Measurements from ENCODE around the gene FNDC8.
"Not testable (repeated sequence)": the region's sequence is repeated elsewhere in the genome, so short reads cannot be mapped to it uniquely, and the experiment has no call there.

Gene FNDC8

GRCh38 chr17:35174835-35175334, 53.5 kb downstream of the FNDC8 start:
- DNase-seq, result no peak

- DNase-seq, result no peak
These were observed 54.4 kb downstream of the FNDC8 start for GRCh38 chr17:35175638-35176415.

- no peak for DNase-seq
These were observed 55.5 kb downstream of the FNDC8 start for GRCh38 chr17:35176897-35177296.

- not testable (repeated sequence) for DNase-seq
These were observed 58.0 kb downstream of the FNDC8 start for GRCh38 chr17:35179379-35179778.

All from NCI-H1092 (cell line).